Right cardiac atrium (tissue), 5 donors: Measurements from ENCODE around the gene PDE4B. TPM values are rescaled to one million over a fixed set of nuclear protein-coding genes. Genes with fewer than 3 reads are reported as not detected.

Source experiments
- ATAC-seq, 2 donors: fragments of 200-7000 bp; cut with Tn5 transposase; one replicate each; pipeline versions ENCODE4 v1.8.0 to v1.9.1; 2020; ENCODE audit warnings: moderate library complexity in 2 of 2, mild to moderate bottlenecking in 1 of 2
- DNase-seq, 3 donors: peaks; one replicate each; pipeline ENCODE4 v3.0.0-alpha.2; 2020
- H3K27ac ChIP-seq: one replicate; pipeline ENCODE4 v1.5.1; 2013; ENCODE audit warnings: mild to moderate bottlenecking, low read length, control low read depth, moderate library complexity
- H3K27me3 ChIP-seq: one replicate; pipeline ENCODE4 v1.6.1; 2013; ENCODE audit not compliant: control insufficient read depth, insufficient read depth
- H3K4me1 ChIP-seq: one replicate; pipeline ENCODE4 v1.6.1; 2013; ENCODE audit warnings: low read length; ENCODE audit not compliant: control insufficient read depth, insufficient read depth
- H3K4me3 ChIP-seq: one replicate; pipeline ENCODE4 v1.5.1; 2013; ENCODE audit warnings: low read length, control low read depth
- H3K9me3 ChIP-seq: one replicate; pipeline ENCODE4 v1.6.1; 2013; ENCODE audit warnings: low read length; ENCODE audit not compliant: control insufficient read depth
- WGBS: extraction: QIAGEN DNeasy Blood & Tissue Kit; methylation state at CpG from one replicate; pipeline ENCODE4 v1.1.7; 2013; 5-methylcytosine and 5-hydroxymethylcytosine counted together
- intact Hi-C, 4 donors: fragments of 100-400 bp; cut with DNase I; formaldehyde crosslinking; loops; one replicate each; pipeline versions ENCODE4 v1.11.0 to v1.14.0; 2022 to 2023
- polyA plus RNA-seq: library from polyadenylated mRNA; stranded (reverse); fragments of 200-250 nt; gene quantifications from one replicate; pipeline ENCODE4 v1.2.3, GENCODE V29; 2013
- total RNA-seq, 4 donors: library from RNA; stranded (reverse); fragmentation: NEBNext Ultra II Directional; extraction: Animal tissue kit (Norgen Biotek cat#: 25700); gene quantifications; one replicate each; pipeline ENCODE4 v1.2.1, GENCODE V29; 2021
- donor health status: healthy with polysubstance abuse.
- donor health status: DM: no; HTN: yes; CAD: no.
- donor health status: DM: no; HTN: no; CAD: no.
- donor health status: DM: no; HTN: yes; CAD: no; lungs with severe emphysema.
- donor health status: DM: yes; HTN: yes; CAD: no.

The PDE4B gene
- total and polyA plus RNA-seq, 5 donors = 8.2 to 37.5 (median 26.0) TPM

DNA sequence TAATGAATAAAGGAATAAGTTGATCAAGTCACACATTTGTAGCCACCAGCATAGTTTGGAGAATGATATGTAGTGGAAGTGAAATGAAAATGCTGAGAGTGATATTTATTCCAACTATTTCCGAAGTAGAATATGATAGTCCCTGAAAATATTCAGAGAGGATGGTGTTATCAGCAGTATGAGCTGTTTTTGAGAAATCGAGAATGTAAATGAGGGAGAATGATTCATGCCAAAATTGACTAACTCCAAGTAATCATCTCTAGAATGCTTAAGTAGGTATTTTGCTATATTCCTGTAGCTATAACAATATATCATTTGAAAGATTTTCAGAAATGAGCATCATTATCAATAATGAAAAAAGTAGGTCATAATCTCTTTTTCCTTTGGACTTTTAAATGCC, 178.9 kb downstream of the PDE4B start:
- no peak for DNase-seq
- intact Hi-C loops = no loop called here
- H3K9me3 ChIP-seq = peaks cover 4% of the 10 kb centered on the region
- H3K4me1 ChIP-seq = no peaks in the 10 kb centered on the region
- H3K27ac ChIP-seq = no peak overlapping the region
- no peak overlapping the region for H3K4me3 ChIP-seq
- no peaks in the 10 kb centered on the region for H3K27me3 ChIP-seq
- 60% methylated on average over 2 of the region's 2 CpGs for WGBS
- ATAC-seq = no peak

DNA sequence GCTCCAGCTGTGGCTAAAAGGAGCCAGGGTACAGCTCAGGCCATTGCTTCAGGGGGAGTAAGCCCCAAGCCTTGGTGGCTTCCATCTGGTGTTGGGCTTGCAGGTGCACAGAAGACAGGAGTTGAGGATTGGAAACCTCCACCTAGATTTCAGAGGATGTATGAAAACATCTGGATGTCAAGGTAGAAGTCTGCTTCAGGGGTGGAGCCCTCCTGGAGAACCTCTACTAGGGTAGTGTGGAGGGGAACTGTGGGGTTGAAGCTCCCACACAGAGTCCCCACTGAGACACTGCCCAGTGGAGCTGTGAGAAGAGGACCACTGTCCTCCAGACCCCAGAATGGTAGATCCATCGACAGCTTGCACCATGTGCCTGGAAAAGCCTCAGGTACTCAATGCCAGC, 183.0 kb downstream of the PDE4B start:
- H3K9me3 ChIP-seq = peaks cover 4% of the 10 kb centered on the region
- ATAC-seq = no peak
- intact Hi-C loops = no loop called here

DNA sequence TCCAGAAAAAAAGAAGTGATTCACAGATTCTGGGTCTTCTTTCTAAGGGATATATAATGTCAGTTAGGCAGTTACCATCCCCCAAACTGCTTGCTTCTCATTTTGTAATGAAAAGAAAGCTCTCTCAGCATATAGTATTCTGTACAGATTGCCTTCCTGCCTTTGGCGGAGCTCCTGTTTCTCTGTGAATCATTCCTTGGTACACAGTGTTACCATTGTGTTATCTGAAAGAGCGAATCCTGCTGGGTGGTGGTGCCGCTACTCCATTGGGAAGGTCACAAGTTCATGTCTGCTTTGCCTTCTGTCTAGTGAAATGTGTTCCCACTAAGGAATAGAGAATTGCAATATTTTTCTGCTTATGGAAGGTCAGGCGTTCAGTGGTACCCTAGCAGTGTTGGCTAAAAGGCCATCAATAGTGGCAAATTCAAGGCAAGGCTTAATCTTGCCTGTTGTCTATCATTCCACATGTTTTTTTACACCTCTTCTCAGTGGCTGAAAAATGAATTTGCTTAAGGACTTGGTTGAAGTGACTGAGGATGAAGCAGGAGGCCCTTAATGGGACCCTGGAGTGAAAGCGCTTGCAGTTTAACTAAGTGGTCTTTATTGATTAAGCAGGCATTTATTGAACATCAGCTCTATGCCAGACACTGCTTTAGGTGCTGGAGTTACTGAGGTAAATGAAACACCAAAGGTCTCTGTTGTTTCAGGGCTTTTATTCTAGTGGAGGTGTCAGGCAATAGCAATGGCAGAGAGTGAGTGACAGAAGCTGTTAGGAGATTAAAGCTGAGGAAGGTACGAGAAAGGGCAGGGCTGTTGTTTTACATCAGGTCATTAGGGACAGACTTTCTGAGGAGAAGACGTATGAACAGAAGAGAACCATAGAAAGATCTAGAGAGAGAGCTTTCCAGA, 186.7 kb downstream of the PDE4B start:
- intact Hi-C loops = no loop called here
- Histone ChIP-seq H3K27me3 (no peaks in the 10 kb centered on the region), H3K27ac (no peak overlapping the region), H3K4me1 (no peaks in the 10 kb centered on the region), H3K4me3 (no peak overlapping the region), H3K9me3 (peaks cover 4% of the 10 kb centered on the region)
- peak in 1 of 2 donors; percentile 64 for ATAC-seq
- 60% methylated on average over 7 of the region's 7 CpGs for WGBS
- peak in 1 of 3 donors; percentile 49 for DNase-seq

More for the DNA sequence above, 183.0 kb downstream of the PDE4B start:
- H3K4me1 ChIP-seq = no peaks in the 10 kb centered on the region
- H3K4me3 ChIP-seq = no peak overlapping the region
- WGBS = 91% methylated on average over 1 of the region's 1 CpG
- DNase-seq = no peak
- H3K27me3 ChIP-seq = no peaks in the 10 kb centered on the region
- no peak overlapping the region for H3K27ac ChIP-seq

GRCh38 chr1:65980237-65980636, 187.5 kb downstream of the PDE4B start:
- ATAC-seq (no peak), DNase-seq (no peak)
- peaks cover 4% of the 10 kb centered on the region for H3K9me3 ChIP-seq
- H3K27ac ChIP-seq = no peak overlapping the region
- H3K4me1 ChIP-seq = no peaks in the 10 kb centered on the region
- intact Hi-C loops = no loop called here
- H3K27me3 ChIP-seq = no peaks in the 10 kb centered on the region
- 58% methylated on average over 2 of the region's 2 CpGs for WGBS
- no peak overlapping the region for H3K4me3 ChIP-seq

DNA sequence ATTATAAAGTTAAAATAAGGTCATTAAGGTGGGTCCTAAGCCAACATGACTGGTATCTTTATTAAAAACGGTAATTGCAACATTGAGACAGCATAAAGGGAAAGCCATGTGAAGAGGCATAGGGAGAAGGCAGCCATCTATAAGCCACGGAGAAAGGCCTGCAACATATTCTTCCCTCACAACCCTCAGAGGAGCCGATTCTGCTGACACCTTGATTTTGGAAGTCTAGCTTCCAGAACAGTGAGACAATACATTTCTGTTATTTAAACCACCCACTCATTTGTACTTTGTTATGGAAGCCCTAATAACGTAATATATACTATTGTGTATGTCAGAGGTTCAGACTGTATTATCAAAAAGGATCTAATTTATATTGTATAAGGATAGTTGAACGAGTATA, 190.8 kb downstream of the PDE4B start:
- no peak for DNase-seq
- Histone ChIP-seq H3K27ac (no peak overlapping the region), H3K9me3 (no peaks in the 10 kb centered on the region), H3K4me1 (no peaks in the 10 kb centered on the region), H3K27me3 (no peaks in the 10 kb centered on the region), H3K4me3 (no peak overlapping the region)
- no peak for ATAC-seq
- intact Hi-C loops = no loop called here
- 85% methylated on average over 5 of the region's 5 CpGs for WGBS

DNA sequence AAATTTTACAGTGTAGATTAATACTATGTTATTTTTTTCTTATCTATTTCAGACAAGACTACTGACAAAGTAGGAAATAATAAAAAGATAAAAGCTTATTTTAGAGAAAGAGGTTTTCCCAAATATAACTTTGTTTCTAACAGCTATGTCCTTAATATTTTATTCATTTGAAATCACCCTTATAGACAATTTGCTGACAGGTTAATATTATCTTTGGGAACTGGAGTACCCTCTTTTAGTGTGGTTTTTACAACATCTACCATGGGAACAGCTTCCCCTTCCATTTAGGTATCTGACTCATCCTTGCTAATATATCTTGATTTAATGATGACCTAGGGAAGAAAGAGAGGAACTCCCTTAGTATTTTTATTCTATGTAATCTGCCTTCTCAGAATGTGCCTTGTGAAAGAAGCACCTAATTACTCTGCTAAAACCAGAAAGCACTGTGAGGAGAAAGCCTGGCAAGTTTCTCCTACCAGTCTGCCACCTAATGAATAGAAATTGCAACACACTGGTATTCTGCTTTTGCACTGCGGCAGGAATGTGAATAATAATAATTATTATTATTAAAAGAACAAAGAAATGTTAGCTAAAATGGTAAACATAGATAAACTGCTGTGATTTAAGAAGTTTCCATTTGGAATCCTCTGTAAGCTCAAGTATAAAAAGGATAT, 192.8 kb downstream of the PDE4B start:
- DNase-seq (no peak), ATAC-seq (no peak)
- intact Hi-C loops = no loop called here
- no peaks in the 10 kb centered on the region for H3K4me1 ChIP-seq
- no peaks in the 10 kb centered on the region for H3K9me3 ChIP-seq
- H3K27ac ChIP-seq = no peak overlapping the region
- no peak overlapping the region for H3K4me3 ChIP-seq
- WGBS = 78% methylated on average over 1 of the region's 1 CpG
- H3K27me3 ChIP-seq = no peaks in the 10 kb centered on the region

GRCh38 chr1:65986146-65986545, 193.5 kb downstream of the PDE4B start:
- no peak for ATAC-seq
- H3K27me3 ChIP-seq = no peaks in the 10 kb centered on the region
- H3K27ac ChIP-seq = no peak overlapping the region
- intact Hi-C loops = no loop called here
- WGBS = 66% methylated on average over 1 of the region's 1 CpG
- no peaks in the 10 kb centered on the region for H3K9me3 ChIP-seq
- H3K4me3 ChIP-seq = no peak overlapping the region
- DNase-seq = no peak
- H3K4me1 ChIP-seq = no peaks in the 10 kb centered on the region

DNA sequence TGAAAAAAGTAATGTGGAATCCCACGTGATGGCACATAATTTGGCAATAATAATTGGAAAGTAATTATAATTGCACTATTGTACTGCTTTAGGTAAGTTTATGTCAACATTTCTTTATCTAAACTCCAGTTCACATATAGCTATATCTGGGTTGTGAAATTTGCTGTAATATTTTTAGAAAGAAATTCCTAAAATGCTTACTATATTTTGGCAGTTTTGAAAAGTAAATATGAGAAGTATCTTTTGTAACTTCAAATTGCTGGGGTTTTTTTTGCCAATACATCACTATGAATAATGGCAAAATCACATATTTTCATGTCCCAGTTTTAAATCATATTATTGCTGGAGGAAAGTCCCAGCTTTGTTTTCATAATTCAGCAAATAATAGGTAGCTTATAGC, 197.5 kb downstream of the PDE4B start:
- no peaks in the 10 kb centered on the region for H3K4me1 ChIP-seq
- no peaks in the 10 kb centered on the region for H3K9me3 ChIP-seq
- no peak overlapping the region for H3K27ac ChIP-seq
- ATAC-seq = no peak
- DNase-seq = no peak
- no peaks in the 10 kb centered on the region for H3K27me3 ChIP-seq
- WGBS = 48% methylated on average over 1 of the region's 1 CpG
- intact Hi-C loops = no loop called here
- no peak overlapping the region for H3K4me3 ChIP-seq

DNA sequence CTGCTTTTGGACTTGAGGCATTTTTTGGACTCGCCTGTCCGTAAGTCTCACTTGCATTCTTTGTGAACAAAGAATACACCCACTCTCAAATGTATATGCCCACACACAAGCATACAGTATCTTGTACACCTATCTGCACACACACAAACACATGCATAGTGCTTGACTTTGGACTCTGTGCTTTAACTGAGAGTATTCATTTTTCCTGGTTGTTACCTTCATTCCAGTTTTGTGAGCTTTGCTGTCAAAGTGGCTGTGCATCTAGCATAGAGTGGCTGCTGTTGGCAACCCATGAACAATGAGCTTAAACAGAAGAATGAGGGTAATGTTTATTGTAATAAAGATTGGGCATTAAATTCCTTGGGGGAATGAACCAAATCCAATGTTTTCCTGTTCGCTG, 199.0 kb downstream of the PDE4B start:
- 81% methylated on average over 3 of the region's 3 CpGs for WGBS
- DNase-seq (no peak), ATAC-seq (no peak)
- no peak overlapping the region for H3K4me3 ChIP-seq
- no peaks in the 10 kb centered on the region for H3K27me3 ChIP-seq
- H3K9me3 ChIP-seq = no peaks in the 10 kb centered on the region
- no peaks in the 10 kb centered on the region for H3K4me1 ChIP-seq
- H3K27ac ChIP-seq = no peak overlapping the region
- intact Hi-C loops = no loop called here

- WGBS = 38% methylated on average over 6 of the region's 6 CpGs
Measured at GRCh38 chr1:65992165-65992821, 199.6 kb downstream of the PDE4B start.

DNA sequence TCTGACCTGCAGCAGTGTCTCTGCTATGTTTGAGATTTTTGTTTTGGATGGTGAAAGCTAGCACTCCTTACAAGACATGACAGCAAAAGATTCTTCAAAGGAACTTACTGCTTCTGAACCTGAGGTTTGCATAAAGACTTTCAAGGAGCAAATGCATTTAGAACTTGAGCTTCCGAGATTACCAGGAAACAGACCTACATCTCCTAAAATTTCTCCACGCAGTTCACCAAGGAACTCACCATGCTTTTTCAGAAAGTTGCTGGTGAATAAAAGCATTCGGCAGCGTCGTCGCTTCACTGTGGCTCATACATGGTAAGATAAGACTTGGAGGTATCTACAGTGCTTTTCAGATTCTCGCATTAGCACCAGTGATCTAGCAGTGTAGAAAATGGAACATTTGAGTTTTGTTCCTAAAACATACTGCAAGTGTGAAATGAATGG, 200.2 kb downstream of the PDE4B start:
- H3K27me3 ChIP-seq = no peaks in the 10 kb centered on the region
- intact Hi-C loops = no loop called here
- no peaks in the 10 kb centered on the region for H3K4me1 ChIP-seq
- 50% methylated on average over 7 of the region's 7 CpGs for WGBS
- ATAC-seq (no peak), DNase-seq (no peak)
- H3K9me3 ChIP-seq = no peaks in the 10 kb centered on the region
- H3K27ac ChIP-seq = no peak overlapping the region
- no peak overlapping the region for H3K4me3 ChIP-seq

More at GRCh38 chr1:65992165-65992821, 199.6 kb downstream of the PDE4B start:
- H3K27ac ChIP-seq = no peak overlapping the region
- H3K27me3 ChIP-seq = no peaks in the 10 kb centered on the region
- intact Hi-C loops = no loop called here
- DNase-seq = peak in 1 of 3 donors; percentile 22
- no peaks in the 10 kb centered on the region for H3K4me1 ChIP-seq
- no peaks in the 10 kb centered on the region for H3K9me3 ChIP-seq
- H3K4me3 ChIP-seq = no peak overlapping the region
- no peak for ATAC-seq
